GM23338 (cell line): ENCODE measurements around the gene PCIF1. TPM values are rescaled to one million over a fixed set of nuclear protein-coding genes. Genes with fewer than 3 reads are reported as not detected.

Experiments used
- ATAC-seq: fragments of 200-7000 bp; cut with Tn5 transposase; 3 replicates; pipeline ENCODE4 v1.9.1; 2020
- DNase-seq: peaks from one replicate; pipeline ENCODE4 v3.0.0-alpha.2; 2015; ENCODE audit warnings: low spot score
- H2AFZ ChIP-seq: fragments of 200-600 bp; sonication (generic); 2 replicates; pipeline ENCODE4 v1.8.0; 2016; ENCODE audit warnings: antibody characterized with exemption, mild to moderate bottlenecking, moderate library complexity
- H3F3A ChIP-seq: fragments of 200-600 bp; sonication (generic); replicated peaks from 2 replicates; pipeline ENCODE4 v1.8.0; 2017; ENCODE audit warnings: antibody characterized with exemption, mixed run types, low read depth
- H3K27ac ChIP-seq: fragments of 200-600 bp; sonication (generic); 2 replicates; pipeline ENCODE4 v1.6.1; 2016; ENCODE audit warnings: low read depth
- H3K27me3 ChIP-seq: fragments of 200-600 bp; sonication (generic); 2 replicates; pipeline ENCODE4 v1.8.0; 2016; ENCODE audit warnings: mild to moderate bottlenecking, mixed run types, moderate library complexity; ENCODE audit not compliant: insufficient read depth
- H3K36me3 ChIP-seq: fragments of 200-600 bp; sonication (generic); 2 replicates; pipeline ENCODE4 v1.8.0; 2016; ENCODE audit warnings: mild to moderate bottlenecking; ENCODE audit not compliant: insufficient read depth
- H3K4me1 ChIP-seq: fragments of 200-600 bp; sonication (generic); 2 replicates; pipeline ENCODE4 v1.8.0; 2016; ENCODE audit warnings: mild to moderate bottlenecking, moderate library complexity; ENCODE audit not compliant: insufficient read depth
- H3K4me2 ChIP-seq: fragments of 200-600 bp; sonication (generic); 2 replicates; pipeline ENCODE4 v1.7.1; 2017; ENCODE audit warnings: mixed run types
- H3K4me3 ChIP-seq: fragments of 200-600 bp; sonication (generic); 2 replicates; pipeline ENCODE4 v1.6.1; 2016; ENCODE audit warnings: mixed run types
- H3K79me2 ChIP-seq: fragments of 200-600 bp; sonication (generic); replicated peaks from 2 replicates; pipeline ENCODE4 v1.8.0; 2017; ENCODE audit warnings: mild to moderate bottlenecking; ENCODE audit not compliant: insufficient read depth
- H3K9me2 ChIP-seq: fragments of 200-600 bp; sonication (generic); 2 replicates; pipeline ENCODE4 v1.8.0; 2017; ENCODE audit not compliant: insufficient read depth
- H4K20me1 ChIP-seq: fragments of 200-600 bp; sonication (generic); replicated peaks from 2 replicates; pipeline ENCODE4 v1.8.0; 2017; ENCODE audit warnings: mild to moderate bottlenecking; ENCODE audit not compliant: insufficient read depth
- H3K27ac Mint-ChIP-seq: 2 replicates; pipeline ENCODE4 v1.8.0; 2020; ENCODE audit warnings: inconsistent platforms, mild to moderate bottlenecking, moderate library complexity, mixed read lengths
- H3K27me3 Mint-ChIP-seq: 3 replicates; pipeline ENCODE4 v1.8.0; 2022; ENCODE audit warnings: low read depth, mild to moderate bottlenecking, moderate library complexity, mixed read lengths, inconsistent platforms; ENCODE audit not compliant: insufficient read depth, poor library complexity
- H3K36me3 Mint-ChIP-seq: 3 replicates; pipeline ENCODE4 v1.8.0; 2021; ENCODE audit warnings: low read depth, mild to moderate bottlenecking, inconsistent platforms, moderate library complexity, mixed read lengths
- H3K4me1 Mint-ChIP-seq: 3 replicates; pipeline ENCODE4 v1.8.0; 2020; ENCODE audit warnings: mild to moderate bottlenecking, inconsistent platforms, mixed read lengths
- H3K4me3 Mint-ChIP-seq: 3 replicates; pipeline ENCODE4 v1.8.0; 2021; ENCODE audit warnings: moderate library complexity, mild to moderate bottlenecking, inconsistent platforms, mixed read lengths
- H3K9me3 Mint-ChIP-seq: 3 replicates; pipeline ENCODE4 v1.8.0; 2020; ENCODE audit warnings: moderate library complexity, mild to moderate bottlenecking, inconsistent platforms, mixed read lengths
- CREB1 ChIP-seq: fragments of 250-450 bp; sonication (Bioruptor Pico); IDR thresholded peaks from 2 replicates; pipeline ENCODE4 v1.5.0; 2020; ENCODE audit warnings: low read depth, mild to moderate bottlenecking, moderate library complexity
- CTCF ChIP-seq, 2 experiments: fragments of 200-600 bp in 1 of 2; sonication (generic) in 1 of 2; conservative IDR thresholded peaks; 2 replicates each; pipeline versions ENCODE4 v1.5.1 to v1.6.1; 2016 to 2017; ENCODE audit warnings: antibody characterized with exemption in 2 of 2, low read depth in 2 of 2, mild to moderate bottlenecking in 2 of 2, moderate library complexity in 1 of 2
- EZH2 ChIP-seq: fragments of 200-600 bp; sonication (generic); IDR thresholded peaks from one replicate; pipeline ENCODE4 v1.8.0; 2017; ENCODE audit warnings: antibody characterized with exemption, mild to moderate bottlenecking, low read depth; ENCODE audit not compliant: unreplicated experiment
- EZH2phosphoT487 ChIP-seq: fragments of 200-600 bp; sonication (generic); IDR thresholded peaks from one replicate; pipeline ENCODE4 v1.8.1; 2018; ENCODE audit warnings: antibody characterized with exemption; ENCODE audit not compliant: unreplicated experiment
- JUNB ChIP-seq: IDR thresholded peaks from one replicate; pipeline ENCODE4 v1.6.1; 2016; ENCODE audit warnings: antibody characterized with exemption; ENCODE audit not compliant: unreplicated experiment
- NANOG ChIP-seq: IDR thresholded peaks from 2 replicates; pipeline ENCODE4 v1.6.1; 2016; ENCODE audit warnings: antibody characterized with exemption, borderline replicate concordance
- POLR2AphosphoS5 ChIP-seq: IDR thresholded peaks from 2 replicates; pipeline ENCODE4 v1.6.1; 2016; ENCODE audit warnings: antibody characterized with exemption, low read depth
- STAT1 ChIP-seq: IDR thresholded peaks from one replicate; pipeline ENCODE4 v1.6.1; 2016; ENCODE audit warnings: antibody characterized with exemption; ENCODE audit not compliant: unreplicated experiment
- ZNF114 ChIP-seq: fragments of 250-450 bp; sonication (Bioruptor Pico); IDR thresholded peaks from 2 replicates; pipeline ENCODE4 v1.5.0; 2020; ENCODE audit warnings: mild to moderate bottlenecking, moderate library complexity
- ZNF331 ChIP-seq: fragments of 250-450 bp; sonication (Bioruptor Pico); IDR thresholded peaks from 2 replicates; pipeline ENCODE4 v1.5.0; 2020; ENCODE audit warnings: low read depth, mild to moderate bottlenecking, moderate library complexity
- ZNF462 ChIP-seq: fragments of 250-450 bp; sonication (Bioruptor Pico); IDR thresholded peaks from 2 replicates; pipeline ENCODE4 v1.5.0; 2020; ENCODE audit warnings: mild to moderate bottlenecking, moderate library complexity
- polyA plus RNA-seq: library from polyadenylated mRNA; unstranded; fragments of >200 nt; fragmentation: Nextera tagmentation; extraction: Ambion mirVana; gene quantifications from 2 replicates; pipeline ENCODE4 v1.2.1, GENCODE V29; 2016
- total RNA-seq: library from RNA; depleted of rRNA; stranded (reverse); fragments of >200 nt; shearing (Covaris generic); gene quantifications from 2 replicates; pipeline ENCODE4 v1.2.3, GENCODE V29; 2014
- TF ChIP-seq, protein P1 (sequence below): IDR thresholded peaks from one replicate; pipeline ENCODE4 v1.6.1; 2018; ENCODE audit warnings: antibody characterized with exemption; ENCODE audit not compliant: unreplicated experiment
- TF ChIP-seq, protein P2 (sequence below): IDR thresholded peaks from 2 replicates; pipeline ENCODE4 v1.6.1; 2016; ENCODE audit warnings: antibody characterized with exemption

Gene PCIF1
- total and polyA plus RNA-seq, 2 experiments from 2014 or later = 26.1 to 28.3 TPM

- Histone ChIP-seq H3K27me3 (no peaks in the 10 kb centered on the region), H3F3A (no peaks in the 10 kb centered on the region), H3K36me3 (no peaks in the 10 kb centered on the region; the same call in 1 of the 2 replicates), H3K27ac (no peak overlapping the region), H3K79me2 (no peaks in the 10 kb centered on the region), H3K4me3 (no peak overlapping the region), H3K4me2 (no peak overlapping the region), H2AFZ (no peak overlapping the region), H3K9me2 (no peaks in the 10 kb centered on the region), H3K4me1 (no peaks in the 10 kb centered on the region), H4K20me1 (no peaks in the 10 kb centered on the region)
- Mint-ChIP-seq H3K27ac (no peak overlapping the region), H3K4me1 (no peaks in the 10 kb centered on the region; the same call in 2 of the 3 replicates), H3K9me3 (no peaks in the 10 kb centered on the region), H3K4me3 (no peak overlapping the region), H3K27me3 (peaks cover 4% of the 10 kb centered on the region), H3K36me3 (peaks cover 29% of the 10 kb centered on the region)
- TF ChIP-seq POLR2AphosphoS5 = no peak
- TF ChIP-seq ZNF114 (CRISPR knock-in tag) = no peak
- TF ChIP-seq ZNF331 = no peak
- TF ChIP-seq, protein P1, sequence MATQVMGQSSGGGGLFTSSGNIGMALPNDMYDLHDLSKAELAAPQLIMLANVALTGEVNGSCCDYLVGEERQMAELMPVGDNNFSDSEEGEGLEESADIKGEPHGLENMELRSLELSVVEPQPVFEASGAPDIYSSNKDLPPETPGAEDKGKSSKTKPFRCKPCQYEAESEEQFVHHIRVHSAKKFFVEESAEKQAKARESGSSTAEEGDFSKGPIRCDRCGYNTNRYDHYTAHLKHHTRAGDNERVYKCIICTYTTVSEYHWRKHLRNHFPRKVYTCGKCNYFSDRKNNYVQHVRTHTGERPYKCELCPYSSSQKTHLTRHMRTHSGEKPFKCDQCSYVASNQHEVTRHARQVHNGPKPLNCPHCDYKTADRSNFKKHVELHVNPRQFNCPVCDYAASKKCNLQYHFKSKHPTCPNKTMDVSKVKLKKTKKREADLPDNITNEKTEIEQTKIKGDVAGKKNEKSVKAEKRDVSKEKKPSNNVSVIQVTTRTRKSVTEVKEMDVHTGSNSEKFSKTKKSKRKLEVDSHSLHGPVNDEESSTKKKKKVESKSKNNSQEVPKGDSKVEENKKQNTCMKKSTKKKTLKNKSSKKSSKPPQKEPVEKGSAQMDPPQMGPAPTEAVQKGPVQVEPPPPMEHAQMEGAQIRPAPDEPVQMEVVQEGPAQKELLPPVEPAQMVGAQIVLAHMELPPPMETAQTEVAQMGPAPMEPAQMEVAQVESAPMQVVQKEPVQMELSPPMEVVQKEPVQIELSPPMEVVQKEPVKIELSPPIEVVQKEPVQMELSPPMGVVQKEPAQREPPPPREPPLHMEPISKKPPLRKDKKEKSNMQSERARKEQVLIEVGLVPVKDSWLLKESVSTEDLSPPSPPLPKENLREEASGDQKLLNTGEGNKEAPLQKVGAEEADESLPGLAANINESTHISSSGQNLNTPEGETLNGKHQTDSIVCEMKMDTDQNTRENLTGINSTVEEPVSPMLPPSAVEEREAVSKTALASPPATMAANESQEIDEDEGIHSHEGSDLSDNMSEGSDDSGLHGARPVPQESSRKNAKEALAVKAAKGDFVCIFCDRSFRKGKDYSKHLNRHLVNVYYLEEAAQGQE = no peak
- TF ChIP-seq, protein P2, sequence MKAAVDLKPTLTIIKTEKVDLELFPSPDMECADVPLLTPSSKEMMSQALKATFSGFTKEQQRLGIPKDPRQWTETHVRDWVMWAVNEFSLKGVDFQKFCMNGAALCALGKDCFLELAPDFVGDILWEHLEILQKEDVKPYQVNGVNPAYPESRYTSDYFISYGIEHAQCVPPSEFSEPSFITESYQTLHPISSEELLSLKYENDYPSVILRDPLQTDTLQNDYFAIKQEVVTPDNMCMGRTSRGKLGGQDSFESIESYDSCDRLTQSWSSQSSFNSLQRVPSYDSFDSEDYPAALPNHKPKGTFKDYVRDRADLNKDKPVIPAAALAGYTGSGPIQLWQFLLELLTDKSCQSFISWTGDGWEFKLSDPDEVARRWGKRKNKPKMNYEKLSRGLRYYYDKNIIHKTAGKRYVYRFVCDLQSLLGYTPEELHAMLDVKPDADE = no peak
- no peak for TF ChIP-seq STAT1
- no peak for TF ChIP-seq CTCF (conservative IDR thresholded peaks at IDR 0.05; ENCODE audit: low read depth in 2 of 2)
- TF ChIP-seq CREB1 (CRISPR knock-in tag) = no peak
- TF ChIP-seq EZH2phosphoT487 = no peak
- TF ChIP-seq NANOG = no peak
- no peak for TF ChIP-seq EZH2
- no peak for TF ChIP-seq JUNB
- no peak for TF ChIP-seq ZNF462
- ATAC-seq = no peak
- no peak for DNase-seq
These were observed 22.8 kb downstream of the PCIF1 start for GRCh38 chr20:45957021-45957941.
